ENCODE measurements around the gene DHCR7.

- no peak for TF ChIP-seq CTCF (conservative IDR thresholded peaks at IDR 0.05; ENCODE audit: low read depth, low read length)
- no peak for TF ChIP-seq EZH2 (IDR thresholded peaks at IDR 0.05; ENCODE audit: borderline replicate concordance, low read depth, low read length, poor library complexity, severe bottlenecking)
These were observed 18.0 kb downstream of the DHCR7 start for GRCh38 chr11:71430166-71430565.
